ENCODE results near the gene PCNX2. TPM values are rescaled to one million over a fixed set of nuclear protein-coding genes. Genes with fewer than 3 reads are reported as not detected.

Gene PCNX2
- total RNA-seq, 1 experiment from 2014 or later = 15.0 TPM

- H3K27ac Mint-ChIP-seq (ENCODE audit: unreplicated experiment) = peak overlapping the region; percentile 59
- H3K4me1 Mint-ChIP-seq (ENCODE audit: low read depth, unreplicated experiment) = peaks cover 7% of the 10 kb centered on the region
- Histone ChIP-seq H3K4me3 (ENCODE audit: low read depth, low read length) (no peak overlapping the region), H3K4me1 (peaks cover 2% of the 10 kb centered on the region; the same call in 1 of the 2 replicates), H3K36me3 (ENCODE audit: control insufficient read depth, insufficient read depth, low read length) (no peaks in the 10 kb centered on the region), H3K9me3 (no peaks in the 10 kb centered on the region), H3K27me3 (replicated peaks; ENCODE audit: control insufficient read depth, insufficient read depth, low read length) (no peaks in the 10 kb centered on the region)
- H3K9me3 Mint-ChIP-seq (ENCODE audit: unreplicated experiment) = no peaks in the 10 kb centered on the region
- no peak for TF ChIP-seq CTCF (IDR thresholded peaks at IDR 0.05; ENCODE audit: insufficient read depth in 1 of 2, low read depth in 1 of 2, low read length in 1 of 2, severe bottlenecking in 1 of 2, unreplicated experiment in 1 of 2)
- intact Hi-C loops (cut with micrococcal nuclease; ENCODE audit: unreplicated experiment) = no loop called here
- peaks cover 6% of the 10 kb centered on the region for H3K36me3 Mint-ChIP-seq (ENCODE audit: insufficient read depth, unreplicated experiment)
- no peak overlapping the region for H3K4me3 Mint-ChIP-seq (ENCODE audit: unreplicated experiment)
- CTCF ChIA-PET = no interaction called here
- no peak for DNase-seq
- no peaks in the 10 kb centered on the region for H3K27me3 Mint-ChIP-seq (ENCODE audit: insufficient read depth, unreplicated experiment)
- BruUV-seq (replicated peaks) = no TSS peak
- POLR2A ChIA-PET = no interaction called here
These were observed 33.8 kb downstream of the PCNX2 start for GRCh38 chr1:233261695-233262094.

DNA sequence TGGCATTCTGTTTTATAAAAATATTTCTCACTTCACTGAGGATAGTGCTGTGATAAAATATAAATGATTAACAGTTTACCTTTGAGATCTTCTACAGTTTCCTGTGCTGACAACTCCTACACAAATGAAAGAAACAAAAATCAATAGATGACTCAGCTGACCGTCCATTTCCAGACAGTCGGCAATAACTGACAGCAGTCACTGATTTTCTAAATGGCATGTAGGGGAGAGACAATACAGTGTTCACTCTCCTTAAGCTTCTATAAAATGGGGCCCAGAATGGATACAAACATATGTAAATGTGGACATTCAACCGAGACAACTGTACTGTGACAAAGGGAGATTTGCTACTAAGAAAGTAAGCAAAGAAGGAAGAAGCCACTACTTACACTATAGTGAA, 34.3 kb downstream of the PCNX2 start:
- H3K4me3 ChIP-seq (ENCODE audit: low read depth, low read length) = no peak overlapping the region
- CTCF ChIA-PET = no interaction called here
- intact Hi-C loops (cut with micrococcal nuclease; ENCODE audit: unreplicated experiment) = no loop called here
- no peak overlapping the region for H3K4me3 Mint-ChIP-seq (ENCODE audit: unreplicated experiment)
- H3K27me3 ChIP-seq (replicated peaks; ENCODE audit: control insufficient read depth, insufficient read depth, low read length) = no peaks in the 10 kb centered on the region
- H3K36me3 ChIP-seq (ENCODE audit: control insufficient read depth, insufficient read depth, low read length) = no peaks in the 10 kb centered on the region
- H3K27me3 Mint-ChIP-seq (ENCODE audit: insufficient read depth, unreplicated experiment) = no peaks in the 10 kb centered on the region
- no TSS peak for BruUV-seq (replicated peaks)
- peaks cover 6% of the 10 kb centered on the region for H3K36me3 Mint-ChIP-seq (ENCODE audit: insufficient read depth, unreplicated experiment)
- POLR2A ChIA-PET = no interaction called here
- no peak for TF ChIP-seq CTCF (IDR thresholded peaks at IDR 0.05; ENCODE audit: insufficient read depth in 1 of 2, low read depth in 1 of 2, low read length in 1 of 2, severe bottlenecking in 1 of 2, unreplicated experiment in 1 of 2)
- H3K4me1 ChIP-seq = peaks cover 6% of the 10 kb centered on the region; the same call in 1 of the 2 replicates
- H3K9me3 Mint-ChIP-seq (ENCODE audit: unreplicated experiment) = no peaks in the 10 kb centered on the region
- peaks cover 7% of the 10 kb centered on the region for H3K4me1 Mint-ChIP-seq (ENCODE audit: low read depth, unreplicated experiment)
- H3K9me3 ChIP-seq = no peaks in the 10 kb centered on the region
- H3K27ac Mint-ChIP-seq (ENCODE audit: unreplicated experiment) = peak overlapping the region; percentile 59
- DNase-seq = no peak

GRCh38 chr1:233257786-233258185, 37.7 kb downstream of the PCNX2 start:
- H3K36me3 ChIP-seq (ENCODE audit: control insufficient read depth, insufficient read depth, low read length) = no peaks in the 10 kb centered on the region
- Mint-ChIP-seq H3K36me3 (ENCODE audit: insufficient read depth, unreplicated experiment) (peaks cover 6% of the 10 kb centered on the region), H3K4me1 (ENCODE audit: low read depth, unreplicated experiment) (peaks cover 7% of the 10 kb centered on the region), H3K27ac (ENCODE audit: unreplicated experiment) (no peak overlapping the region), H3K4me3 (ENCODE audit: unreplicated experiment) (no peak overlapping the region), H3K9me3 (ENCODE audit: unreplicated experiment) (no peaks in the 10 kb centered on the region), H3K27me3 (ENCODE audit: insufficient read depth, unreplicated experiment) (no peaks in the 10 kb centered on the region)
- POLR2A ChIA-PET = no interaction called here
- CTCF ChIA-PET = no interaction called here
- H3K4me1 ChIP-seq = peaks cover 39% of the 10 kb centered on the region
- H3K4me3 ChIP-seq (ENCODE audit: low read depth, low read length) = no peak overlapping the region
- no peak for TF ChIP-seq CTCF (IDR thresholded peaks at IDR 0.05; ENCODE audit: insufficient read depth in 1 of 2, low read depth in 1 of 2, low read length in 1 of 2, severe bottlenecking in 1 of 2, unreplicated experiment in 1 of 2)
- H3K9me3 ChIP-seq = no peaks in the 10 kb centered on the region
- H3K27me3 ChIP-seq (replicated peaks; ENCODE audit: control insufficient read depth, insufficient read depth, low read length) = no peaks in the 10 kb centered on the region
- DNase-seq = no peak
- intact Hi-C loops (cut with micrococcal nuclease; ENCODE audit: unreplicated experiment) = no loop called here
- no TSS peak for BruUV-seq (replicated peaks)
